Stomach smooth muscle (tissue), 2 donors: ENCODE results near the gene BTN3A1.
"Not testable (repeated sequence)": the region's sequence is repeated elsewhere in the genome, so short reads cannot be mapped to it uniquely, and the experiment has no call there.

Experiments used
- H3K27ac ChIP-seq: one replicate; pipeline ENCODE4 v1.7.0; 2013; ENCODE audit warnings: mild to moderate bottlenecking, low read length, inconsistent platforms
- H3K27me3 ChIP-seq, 2 donors: one replicate each; pipeline ENCODE4 v1.7.0; 2013; ENCODE audit warnings: low read length in 2 of 2; ENCODE audit not compliant: insufficient read depth in 2 of 2, control insufficient read depth in 1 of 2
- H3K36me3 ChIP-seq, 2 donors: one replicate each; pipeline ENCODE4 v1.7.0; 2013; ENCODE audit warnings: low read length in 2 of 2; ENCODE audit not compliant: control insufficient read depth in 2 of 2, insufficient read depth in 2 of 2
- H3K4me1 ChIP-seq: one replicate; pipeline ENCODE4 v1.7.0; 2013; ENCODE audit warnings: low read length; ENCODE audit not compliant: control insufficient read depth, insufficient read depth
- H3K4me3 ChIP-seq, 2 donors: one replicate each; pipeline ENCODE4 v1.7.0; 2013; ENCODE audit warnings: low read length in 2 of 2
- H3K9ac ChIP-seq, 2 donors: one replicate each; pipeline ENCODE4 v1.7.0; 2013; ENCODE audit warnings: low read length in 2 of 2, mild to moderate bottlenecking in 1 of 2
- H3K9me3 ChIP-seq, 2 donors: one replicate each; pipeline ENCODE4 v1.7.0; 2013; ENCODE audit warnings: low read length in 2 of 2; ENCODE audit not compliant: control insufficient read depth in 2 of 2
- donor health status: healthy.
- donor health status: Pancreatic carcinoma.

The BTN3A1 gene

GRCh38 chr6:26457806-26458688, 56.0 kb downstream of the BTN3A1 start, which contains the start of gene BTN2A1:
Gene BTN2A1, plus strand, starts transcription at chr6:26457955. Its CDS starts 682 bp downstream, at chr6:26458637.
- Histone ChIP-seq H3K36me3 (peaks cover 12 to 15% of the 10 kb centered on the region in 2 donors), H3K4me1 (peaks cover 34% of the 10 kb centered on the region), H3K27ac (peak within 1 kb of the TSS; percentile 92), H3K9me3 (no peaks in the 10 kb centered on the region), H3K9ac (peak within 1 kb of the TSS; percentile 96 to 98), H3K4me3 (peak within 1 kb of the TSS; percentile 90 to 94), H3K27me3 (no peaks in the 10 kb centered on the region)

- Histone ChIP-seq H3K4me1 (peaks cover 34% of the 10 kb centered on the region), H3K4me3 (peak overlapping the region; percentile 61 to 69)
Measured at GRCh38 chr6:26459023-26459810, 57.1 kb downstream of the BTN3A1 start.

GRCh38 chr6:26461353-26461752, 59.3 kb downstream of the BTN3A1 start:
- not testable (repeated sequence) for H3K27ac ChIP-seq, H3K9me3 ChIP-seq, H3K27me3 ChIP-seq, H3K9ac ChIP-seq
- Histone ChIP-seq H3K36me3 (peaks cover 45% of the 10 kb centered on the region in 2 donors), H3K4me1 (peaks cover 34% of the 10 kb centered on the region), H3K4me3 (peak overlapping the region in 1 of 2 donors; percentile 57)

More at GRCh38 chr6:26459023-26459810, 57.1 kb downstream of the BTN3A1 start:
- no peaks in the 10 kb centered on the region for H3K27me3 ChIP-seq
- H3K27ac ChIP-seq = no peak overlapping the region
- H3K9ac ChIP-seq = peak overlapping the region; percentile 17 to 36
- H3K36me3 ChIP-seq = peaks cover 23 to 25% of the 10 kb centered on the region in 2 donors
- no peaks in the 10 kb centered on the region for H3K9me3 ChIP-seq

- Histone ChIP-seq H3K9me3 (no peaks in the 10 kb centered on the region), H3K27ac (no peak overlapping the region), H3K36me3 (peaks cover 61 to 68% of the 10 kb centered on the region in 2 donors), H3K27me3 (no peaks in the 10 kb centered on the region), H3K9ac (no peak overlapping the region), H3K4me1 (peaks cover 25% of the 10 kb centered on the region), H3K4me3 (no peak overlapping the region)
Measured at GRCh38 chr6:26464014-26464413, 61.9 kb downstream of the BTN3A1 start.

GRCh38 chr6:26464416-26465131, 62.5 kb downstream of the BTN3A1 start:
- Histone ChIP-seq H3K27ac (no peak overlapping the region), H3K36me3 (peaks cover 59 to 66% of the 10 kb centered on the region in 2 donors), H3K9ac (no peak overlapping the region), H3K9me3 (no peaks in the 10 kb centered on the region), H3K4me3 (no peak overlapping the region), H3K27me3 (no peaks in the 10 kb centered on the region), H3K4me1 (peaks cover 19% of the 10 kb centered on the region)
